HG03442 (cell line): ENCODE results near the gene CXADR.

ENCODE experiments used
- ATAC-seq: cut with Tn5 transposase; IDR thresholded peaks from one replicate; pipeline ENCODE4 v1.9.1; 2021; ENCODE audit warnings: mild to moderate bottlenecking, moderate library complexity; ENCODE audit not compliant: unreplicated experiment

Gene CXADR

DNA sequence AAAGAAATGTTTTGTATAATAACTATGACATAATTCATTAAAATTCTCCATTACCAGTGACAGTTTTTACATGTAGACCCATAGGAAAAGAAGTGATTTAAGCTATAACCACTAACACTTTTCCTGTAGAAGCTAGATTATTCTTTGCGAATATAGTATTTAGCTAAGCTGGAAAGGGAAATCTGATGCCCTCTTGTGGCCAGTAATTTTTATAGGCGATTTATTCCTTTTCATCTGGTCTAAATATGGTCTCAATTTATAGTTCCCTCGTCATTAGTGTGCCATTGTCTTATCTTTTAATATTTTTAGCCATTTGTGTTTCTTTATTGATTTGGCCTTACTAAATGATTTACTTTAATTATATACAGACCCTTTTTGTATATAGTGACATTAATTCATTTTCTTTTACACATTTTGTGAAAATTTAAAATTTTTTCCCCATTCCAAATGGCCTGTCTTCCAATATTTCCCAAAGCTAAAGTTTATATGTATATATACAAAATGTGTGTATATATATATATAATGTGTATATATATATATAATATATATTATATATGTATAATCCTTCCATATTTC lies 73.1 kb downstream of the CXADR start:
- peak; percentile 53 for ATAC-seq

DNA sequence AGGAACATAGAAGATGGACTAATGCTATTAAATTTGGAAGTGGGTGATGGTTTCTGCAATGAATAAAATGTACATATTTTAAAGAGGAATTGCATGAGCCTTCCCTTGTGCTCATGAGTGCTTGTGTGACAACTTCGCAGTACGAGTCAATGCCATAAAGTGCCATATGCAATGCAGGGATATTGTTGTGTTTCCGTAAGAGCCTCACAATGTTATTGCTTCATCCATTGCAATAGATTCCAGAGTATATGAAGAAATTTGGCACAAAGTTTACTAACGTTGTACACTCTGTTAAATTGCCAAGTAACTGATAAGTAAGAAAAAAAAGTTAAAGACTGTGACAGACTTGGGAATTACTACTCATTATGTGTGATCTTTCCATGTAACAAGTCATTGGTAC lies 77.6 kb downstream of the CXADR start:
- no peak for ATAC-seq

DNA sequence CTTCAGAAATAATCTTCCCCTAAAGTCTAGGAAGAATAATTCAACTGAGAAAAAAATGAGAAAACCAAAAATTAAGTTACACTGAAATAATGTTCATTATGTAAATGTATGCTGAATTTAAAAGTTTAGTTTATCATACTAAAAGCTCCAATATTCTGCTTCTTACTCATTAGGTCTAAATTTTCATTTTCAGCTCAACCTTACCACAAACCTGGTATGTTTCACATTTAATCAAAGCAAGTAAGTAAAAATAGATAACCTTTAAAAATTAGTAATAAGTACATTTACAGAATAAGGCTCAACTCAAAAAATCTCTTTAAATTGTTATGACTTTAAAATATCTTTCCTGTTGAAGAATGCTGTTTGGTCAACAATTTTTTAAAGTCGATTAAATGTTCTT lies 84.8 kb downstream of the CXADR start:
- peak; percentile 48 for ATAC-seq

DNA sequence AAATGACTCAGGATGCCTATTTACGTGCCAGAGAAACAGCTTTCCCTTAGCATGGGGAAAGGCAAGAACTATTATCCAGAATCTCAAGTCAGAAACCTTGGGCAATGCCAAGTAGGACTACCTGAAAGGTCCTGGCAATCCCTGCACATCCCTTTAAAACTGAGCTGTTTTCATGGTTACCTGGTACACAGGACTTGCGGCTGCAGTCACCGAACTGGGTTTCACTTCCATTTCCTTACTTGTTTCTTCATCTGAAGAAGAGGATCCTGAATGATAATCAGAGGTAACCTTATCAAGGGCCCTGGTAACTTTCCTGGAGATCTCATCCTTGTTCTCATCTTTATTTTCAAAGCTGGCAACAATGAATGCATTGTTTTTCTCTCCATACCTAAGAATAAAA lies 85.6 kb downstream of the CXADR start:
- peak; percentile 82 for ATAC-seq

DNA sequence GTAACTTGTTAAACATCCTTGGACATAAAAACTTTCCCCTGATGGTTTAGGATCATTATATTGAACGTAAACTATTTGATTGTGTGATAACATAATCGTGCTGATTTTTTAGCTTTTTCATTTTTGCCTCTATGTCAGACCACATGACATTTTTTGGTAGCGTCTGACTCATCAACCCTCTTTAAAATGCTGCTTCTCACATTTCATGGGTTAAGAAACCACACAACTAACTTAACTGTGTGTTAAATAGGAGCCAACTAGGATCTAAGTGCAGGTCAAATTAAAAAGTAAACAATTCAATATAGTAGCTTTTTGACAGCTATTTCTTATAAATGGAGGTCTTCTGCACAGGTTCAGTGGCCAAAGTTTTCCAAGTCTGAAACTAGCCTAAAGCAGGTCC lies 90.0 kb downstream of the CXADR start:
- ATAC-seq: no peak

DNA sequence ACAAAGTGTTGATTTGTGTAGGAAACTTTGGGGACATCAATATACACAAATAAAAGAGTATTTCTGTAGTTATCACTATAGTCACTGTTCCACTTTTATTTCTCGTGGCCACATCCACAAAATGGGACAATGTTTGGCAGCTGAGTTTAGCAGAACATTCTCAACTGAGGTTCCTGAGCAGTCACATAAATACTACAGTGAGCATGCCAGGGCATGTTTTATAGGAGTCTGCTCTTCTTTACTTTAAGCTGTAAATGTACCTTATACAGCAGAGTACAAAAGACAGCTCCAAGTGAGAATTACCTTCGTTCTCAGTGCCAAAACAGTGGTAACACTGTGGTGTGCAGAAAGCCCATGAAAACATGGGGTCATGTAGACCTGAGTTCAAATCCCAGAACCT lies 94.8 kb downstream of the CXADR start:
- no peak for ATAC-seq

DNA sequence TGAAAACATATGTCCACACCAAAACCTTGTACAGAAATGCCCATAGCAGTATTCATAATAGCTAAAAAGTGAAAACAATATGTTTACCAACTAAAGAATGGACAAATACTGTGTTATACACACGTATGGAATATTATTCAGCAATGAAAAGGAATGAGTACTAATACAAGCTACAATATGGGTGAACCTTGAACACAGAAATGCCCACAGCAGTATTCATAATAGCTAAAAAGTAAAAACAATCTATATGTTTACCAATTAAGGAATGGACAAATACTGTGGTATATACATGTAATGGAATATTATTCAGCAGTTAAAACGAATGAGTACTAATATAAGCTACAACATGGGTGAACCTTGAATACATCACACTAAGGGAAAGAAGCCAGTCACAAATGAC lies 96.8 kb downstream of the CXADR start:
- no peak for ATAC-seq

DNA sequence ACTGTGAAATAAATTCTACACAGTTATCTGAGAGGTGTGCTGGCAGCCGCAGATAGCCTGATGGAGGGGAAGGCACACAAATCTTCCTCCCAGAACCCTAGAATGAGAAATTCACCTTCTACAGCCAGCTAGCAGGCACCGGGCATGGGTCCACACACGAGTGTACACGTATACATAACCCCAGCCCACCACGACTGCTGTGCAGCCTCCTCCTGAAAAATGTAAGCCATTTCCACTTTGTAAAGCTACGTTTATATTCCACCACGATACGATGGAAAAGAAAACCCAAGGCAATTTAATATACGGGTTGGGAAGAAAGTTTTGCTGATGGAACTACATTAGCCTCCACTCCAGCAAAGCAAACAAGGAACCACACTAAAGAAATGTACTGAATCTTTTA lies 98.1 kb downstream of the CXADR start:
- ATAC-seq: no peak

DNA sequence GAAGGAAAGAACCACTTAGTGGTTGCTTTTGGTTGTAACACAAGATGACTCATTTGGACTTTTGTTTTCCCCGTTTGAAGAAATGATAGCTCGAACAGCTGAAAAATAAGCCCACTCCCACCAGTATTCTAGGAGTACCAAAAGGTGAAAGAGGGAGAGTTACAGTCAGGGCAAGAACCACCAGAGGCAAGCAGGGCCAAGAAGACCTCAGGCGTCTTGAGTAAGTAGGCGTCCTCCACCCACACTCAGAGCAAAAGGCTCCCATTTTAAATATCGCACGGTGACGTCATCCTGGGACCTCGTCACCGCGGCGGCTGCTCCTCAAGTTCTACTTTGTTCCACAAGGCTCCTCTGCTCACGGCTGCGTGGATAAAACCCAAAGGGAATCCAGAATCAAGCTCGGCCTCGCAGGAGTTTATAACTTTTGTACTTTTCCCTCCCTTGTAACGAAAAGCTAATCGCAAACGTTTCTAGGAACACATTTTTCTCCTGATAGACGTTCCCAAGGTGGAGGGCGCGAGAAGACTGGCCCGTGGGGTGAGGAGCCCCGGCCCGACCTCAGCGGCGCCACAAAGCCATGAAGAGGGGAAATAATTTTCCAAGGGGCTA lies 98.7 kb downstream of the CXADR start:
- ATAC-seq: peak; percentile 63

DNA sequence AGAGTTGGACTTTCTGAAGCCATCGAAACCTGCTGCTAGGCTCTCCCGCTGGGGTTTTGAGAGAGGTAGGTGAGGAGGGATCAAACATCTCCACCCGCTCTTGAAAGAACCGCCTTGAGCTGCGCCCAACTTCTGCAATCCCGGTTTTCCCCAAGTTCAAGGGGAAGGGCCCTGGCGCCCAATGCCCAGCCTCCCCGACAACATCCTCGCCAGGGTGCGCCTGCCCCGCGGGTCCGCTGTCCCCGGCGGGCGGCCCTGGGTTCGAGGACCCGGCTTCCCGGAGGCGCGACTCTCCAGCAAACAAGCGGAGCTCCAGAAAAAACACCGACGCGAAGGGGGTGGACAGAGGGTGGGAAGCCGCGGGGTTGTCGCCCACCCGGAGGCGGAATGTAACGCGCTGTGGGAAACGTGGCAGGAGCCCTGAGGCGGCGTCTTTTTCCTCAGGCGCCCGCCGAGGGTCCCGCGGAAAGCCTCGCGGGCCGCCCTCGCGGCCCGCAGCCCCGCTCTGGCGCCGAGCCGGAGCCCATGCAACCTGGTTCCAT lies 99.3 kb downstream of the CXADR start:
- ATAC-seq: peak; percentile 1

DNA sequence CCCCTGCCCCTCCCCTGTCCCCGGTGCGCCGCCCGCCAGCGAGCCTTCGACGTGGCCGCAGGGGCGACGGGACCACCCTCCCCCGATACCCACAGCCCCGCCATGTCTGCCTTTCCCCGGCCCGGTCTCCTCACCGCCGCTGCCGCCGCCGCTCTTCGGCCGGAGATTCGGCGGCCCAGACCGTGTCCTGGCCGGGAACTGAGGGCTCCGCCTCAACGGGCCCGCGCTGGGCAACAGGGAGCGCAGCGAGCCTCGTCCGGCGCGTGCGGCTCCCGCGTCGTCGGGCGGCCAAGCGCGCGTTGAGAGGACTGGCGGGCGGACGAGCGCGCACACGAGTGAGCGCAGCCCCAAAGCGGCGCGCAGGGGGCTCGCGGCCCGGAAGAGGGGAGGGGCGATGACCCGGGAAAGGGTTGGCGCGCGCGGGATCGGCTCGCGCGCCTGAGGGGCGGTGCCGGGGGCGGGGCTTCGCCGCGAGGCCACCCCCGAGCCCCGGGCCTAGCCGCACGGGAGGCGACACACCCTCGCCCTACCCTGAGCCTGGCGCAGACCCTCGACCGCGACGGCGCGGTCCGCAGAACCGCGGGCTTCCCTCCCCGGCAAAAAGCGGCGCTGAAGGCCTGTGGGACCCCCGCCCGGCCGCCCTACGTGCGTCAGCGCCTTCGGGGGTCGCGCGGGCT lies 99.9 kb downstream of the CXADR start, which contains the start of gene BTG3:
Gene BTG3 (minus strand): TSS at position 337 of the 677 bp plus-strand sequence. CDS start 3,757 bp downstream, outside the sequence.
- ATAC-seq: peak; percentile 71

DNA sequence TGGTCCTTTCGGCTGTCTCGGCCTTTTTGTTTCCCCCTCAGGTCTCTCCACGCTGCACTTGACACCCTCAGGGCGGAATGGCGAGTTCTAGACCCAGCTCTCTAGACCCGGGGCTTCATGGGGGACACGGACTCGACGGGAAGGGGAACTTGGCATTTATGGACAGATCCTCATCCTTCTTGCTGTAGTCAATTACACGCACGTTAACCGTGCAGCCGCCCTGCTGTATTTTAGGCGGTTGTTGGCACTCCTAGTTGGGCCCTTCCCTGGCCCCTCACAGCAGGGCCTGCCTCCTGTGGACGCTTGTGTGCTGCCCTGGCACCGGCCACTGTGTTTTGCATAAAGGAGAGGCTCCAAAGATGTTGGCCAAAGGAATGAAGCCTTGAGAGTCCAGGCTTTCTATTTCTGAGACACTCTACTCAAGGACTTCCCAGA lies 100.4 kb downstream of the CXADR start:
- no peak for ATAC-seq

DNA sequence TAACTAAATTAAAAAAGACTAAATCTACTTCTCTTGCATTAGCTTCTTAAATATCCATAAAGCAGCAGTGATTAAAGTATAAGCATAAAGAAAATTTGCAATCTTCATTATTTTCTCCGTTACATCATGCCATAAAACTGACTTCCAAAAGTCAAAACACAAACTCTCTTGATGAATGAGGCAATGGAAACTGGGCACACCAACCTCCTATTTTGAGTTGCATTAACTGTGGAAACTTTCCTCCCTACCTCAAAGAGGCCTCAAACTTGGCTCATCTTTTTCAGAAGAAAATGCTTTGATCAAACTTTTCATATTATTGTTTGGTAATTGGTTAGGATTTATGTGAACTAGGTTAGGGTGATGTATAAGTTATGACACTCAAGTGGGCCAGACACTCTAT lies 104.0 kb downstream of the CXADR start:
- no peak for ATAC-seq

DNA sequence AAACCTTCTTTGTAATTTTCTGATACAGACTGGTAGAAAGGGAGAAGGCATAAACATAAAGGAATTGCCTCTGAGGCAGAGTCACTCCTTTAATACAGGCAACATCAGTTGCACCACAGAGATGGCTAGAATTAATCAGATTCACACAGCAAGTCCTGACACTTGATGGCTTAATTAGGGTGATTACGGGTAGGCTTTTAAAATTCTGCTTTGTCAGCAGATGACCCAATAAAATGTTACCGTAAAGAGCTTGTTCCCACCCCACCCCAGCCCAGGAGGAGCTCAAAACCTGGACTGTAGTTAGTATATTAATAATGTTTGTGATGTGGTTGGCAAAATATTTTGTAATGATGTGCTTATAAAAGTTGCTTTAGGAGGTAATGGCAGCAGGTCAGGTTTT lies 109.2 kb downstream of the CXADR start:
- no peak for ATAC-seq

DNA sequence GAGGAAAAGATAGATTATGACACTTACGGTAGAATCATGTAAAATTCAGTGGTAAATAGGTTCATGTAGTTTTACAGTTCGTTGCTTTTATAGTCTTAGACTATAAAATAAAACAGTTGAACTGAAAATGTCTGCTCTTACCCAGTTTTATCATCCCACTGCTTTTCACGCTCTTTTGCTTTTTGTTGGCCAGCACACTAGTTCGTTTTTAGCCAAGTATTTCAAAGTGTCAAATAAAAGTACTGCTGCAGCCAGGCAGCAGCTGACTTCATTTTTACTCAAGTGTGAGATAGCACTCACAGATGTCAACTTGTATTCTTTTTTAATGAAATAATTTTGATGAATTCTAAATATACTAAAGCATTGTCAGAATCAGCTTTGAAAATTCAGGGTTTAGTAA lies 118.4 kb downstream of the CXADR start:
- no peak for ATAC-seq

DNA sequence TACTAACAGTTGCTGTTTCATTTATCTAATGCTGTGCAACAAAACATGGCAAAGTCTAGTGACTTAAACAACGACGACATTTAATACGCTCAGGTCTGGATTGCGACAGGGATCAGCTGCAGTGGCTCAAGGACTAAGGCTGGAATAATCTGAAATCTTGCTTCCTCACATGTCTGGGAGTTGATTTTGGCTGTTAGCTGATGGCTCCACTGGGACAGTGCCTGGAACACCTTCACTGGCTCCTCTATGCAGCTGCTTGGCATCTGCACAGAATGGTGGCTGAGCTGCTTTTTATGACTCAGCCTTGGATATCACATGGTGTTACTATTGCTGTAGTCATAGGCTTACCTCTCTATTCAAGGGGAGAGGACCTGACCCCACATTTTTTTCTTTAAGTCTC lies 123.9 kb downstream of the CXADR start:
- no peak for ATAC-seq

DNA sequence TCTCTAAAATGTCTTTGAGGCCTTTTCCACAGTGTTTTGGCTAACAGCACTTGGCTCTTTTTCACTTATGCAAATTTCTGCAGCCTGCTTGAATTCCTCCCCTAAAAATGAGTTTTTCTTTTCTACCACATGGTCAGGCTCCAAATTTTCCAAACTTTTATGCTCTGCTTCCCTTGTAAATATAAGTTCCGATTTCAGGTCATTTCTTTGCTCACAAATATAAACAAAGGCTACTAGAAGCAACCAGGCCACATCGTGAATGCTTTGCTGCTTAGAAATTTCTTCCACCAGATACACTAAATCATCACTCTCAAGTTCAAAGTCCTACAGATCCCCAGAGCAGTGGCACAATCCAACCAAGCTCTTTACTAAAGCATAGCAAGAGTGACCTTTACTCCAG lies 128.0 kb downstream of the CXADR start:
- ATAC-seq: no peak
